A549 (cell line): ENCODE data around the gene NSD1. TPM values are rescaled to one million over a fixed set of nuclear protein-coding genes. Genes with fewer than 3 reads are reported as not detected.

Source experiments
- ATAC-seq, 2 experiments: fragments of 200-7000 bp in 1 of 2; fragments of >200 bp in 1 of 2; cut with Nextera tagmentation in 1 of 2; cut with Tn5 transposase in 1 of 2; 3 replicates each; pipeline versions ENCODE4 v1.8.0 to v1.9.1; 2018 to 2020; ENCODE audit warnings: mild to moderate bottlenecking in 1 of 2, moderate library complexity in 1 of 2
- CTCF ChIA-PET: fragments of 300-600 bp; sonication (Branson Sonifier 250); formaldehyde crosslinking; extraction: SDS; loops from one replicate; lab custom pipeline; 2021; ENCODE audit warnings: antibody characterized with exemption, inconsistent platforms; lab: Yijun Ruan, JAX
- POLR2A ChIA-PET: fragments of 350-600 bp; formaldehyde crosslinking; extraction: SDS; loops from one replicate; lab custom pipeline; 2021; ENCODE audit warnings: antibody characterized with exemption, inconsistent platforms; lab: Yijun Ruan, JAX
- DNase-seq, 2 experiments: peaks; one replicate each; pipeline versions ENCODE4 v3.0.0 to v3.0.0-alpha.2; 2011 to 2016; ENCODE audit warnings: low read depth in 1 of 2, low spot score in 1 of 2
- FAIRE-seq: peaks from 2 replicates; lab custom pipeline; 2011; peaks lifted over from hg19 to GRCh38; lab: Jason Lieb, UNC
- H3K27ac ChIP-seq, 2 experiments: fragments of >200 bp; sonication (Bioruptor Twin); formaldehyde crosslinking; 3 replicates each; pipeline ENCODE4 v1.5.1; 2016 to 2017
- H3K4me1 ChIP-seq: fragments of >200 bp; sonication (Bioruptor Twin); formaldehyde crosslinking; 3 replicates; pipeline ENCODE4 v1.6.1; 2016
- H3K4me2 ChIP-seq: fragments of >200 bp; sonication (Bioruptor Twin); formaldehyde crosslinking; 3 replicates; pipeline ENCODE4 v1.6.1; 2016
- H3K4me3 ChIP-seq: fragments of >200 bp; sonication (Bioruptor Twin); formaldehyde crosslinking; 3 replicates; pipeline ENCODE4 v1.5.1; 2016
- H3K9me3 ChIP-seq: fragments of >200 bp; sonication (Bioruptor Twin); formaldehyde crosslinking; 3 replicates; pipeline ENCODE4 v1.6.1; 2016
- CBX2 ChIP-seq: fragments of 200-600 bp; sonication (generic); IDR thresholded peaks from 2 replicates; pipeline ENCODE4 v1.6.1; 2016; ENCODE audit warnings: low read depth, mild to moderate bottlenecking, borderline replicate concordance
- CBX8 ChIP-seq: fragments of 200-600 bp; sonication (generic); IDR thresholded peaks from 2 replicates; pipeline ENCODE4 v1.6.1; 2016
- CHD2 ChIP-seq: fragments of 150-350 bp; IDR thresholded peaks from 2 replicates; pipeline ENCODE4 v1.6.1; 2014; ENCODE audit warnings: low read length; ENCODE audit not compliant: partially characterized antibody
- CHD4 ChIP-seq: fragments of 200-600 bp; sonication (generic); IDR thresholded peaks from 2 replicates; pipeline ENCODE4 v1.6.1; 2016; ENCODE audit warnings: antibody characterized with exemption, mild to moderate bottlenecking, borderline replicate concordance
- FOSL2 ChIP-seq, 2 experiments: fragments of 450-650 bp in 1 of 2; fragments of >200 bp in 1 of 2; sonication (Bioruptor Twin) in 1 of 2; formaldehyde crosslinking; IDR thresholded peaks; 2 replicates each; pipeline versions ENCODE4 v1.5.0 to v1.6.1; 2016 to 2020; ENCODE audit warnings: mild to moderate bottlenecking in 1 of 2, moderate library complexity in 1 of 2
- HOXA7 ChIP-seq: fragments of 250-450 bp; sonication (Bioruptor Pico); IDR thresholded peaks from 2 replicates; pipeline ENCODE4 v1.5.0; 2020; ENCODE audit warnings: mild to moderate bottlenecking, moderate library complexity
- HOXB5 ChIP-seq: fragments of 250-450 bp; sonication (Bioruptor Pico); IDR thresholded peaks from 2 replicates; pipeline ENCODE4 v1.5.0; 2020; ENCODE audit warnings: mild to moderate bottlenecking, moderate library complexity
- JUNB ChIP-seq: fragments of >200 bp; sonication (Bioruptor Twin); formaldehyde crosslinking; IDR thresholded peaks from 2 replicates; pipeline ENCODE4 v1.6.1; 2016
- NFE2L2 ChIP-seq: fragments of 150-350 bp; conservative IDR thresholded peaks from 2 replicates; pipeline ENCODE4 v1.6.1; 2014; ENCODE audit warnings: low read length
- NR3C1 ChIP-seq: fragments of >200 bp; sonication (Bioruptor Twin); formaldehyde crosslinking; IDR thresholded peaks from 3 replicates; pipeline ENCODE4 v1.6.1; 2017
- TP53 ChIP-seq: fragments of 250-450 bp; sonication (Bioruptor Pico); IDR thresholded peaks from 2 replicates; pipeline ENCODE4 v1.5.0; 2021; ENCODE audit warnings: mild to moderate bottlenecking, moderate library complexity
- WGBS: methylation state at CpG from one replicate; pipeline ENCODE4 v1.1.6; 2017; ENCODE audit errors: missing lambda C conversion rate; 5-methylcytosine and 5-hydroxymethylcytosine counted together
- polyA plus RNA-seq, 4 experiments: library from polyadenylated mRNA; depleted of rRNA in 3 of 4; stranded (reverse); fragments of >200 nt; fragmentation: RNase III in 1 of 4; extraction: RNeasy Plus Mini Kit Qiagen cat#74134 plus additional on column Dnase treatment in 1 of 4; gene quantifications; 2 replicates in 3 of 4; 3 replicates in 1 of 4; pipeline ENCODE4 v1.2.3, GENCODE V29; 2011 to 2017
- TF ChIP-seq, protein P1 (sequence below): fragments of 200-600 bp; sonication (generic); IDR thresholded peaks from 2 replicates; pipeline ENCODE4 v1.6.1; 2016; ENCODE audit warnings: antibody characterized with exemption, mild to moderate bottlenecking, moderate library complexity
- TF ChIP-seq, protein P2 (sequence below): fragments of >200 bp; sonication (Bioruptor Twin); formaldehyde crosslinking; IDR thresholded peaks from 2 replicates; pipeline ENCODE4 v1.6.1; 2016
- TF ChIP-seq, protein P3 (sequence below): fragments of 150-350 bp; IDR thresholded peaks from 2 replicates; pipeline ENCODE4 v1.6.1; 2014; ENCODE audit warnings: low read depth, mild to moderate bottlenecking, low read length
- TF ChIP-seq, protein P4 (sequence below): fragments of 450-650 bp; IDR thresholded peaks from 2 replicates; pipeline ENCODE4 v1.6.1; 2014; ENCODE audit warnings: antibody characterized with exemption

NSD1 gene
- polyA plus RNA-seq, 2 of the 4 experiments (the other 2 are of a cell fraction) = 16.3 to 38.2 TPM

DNA sequence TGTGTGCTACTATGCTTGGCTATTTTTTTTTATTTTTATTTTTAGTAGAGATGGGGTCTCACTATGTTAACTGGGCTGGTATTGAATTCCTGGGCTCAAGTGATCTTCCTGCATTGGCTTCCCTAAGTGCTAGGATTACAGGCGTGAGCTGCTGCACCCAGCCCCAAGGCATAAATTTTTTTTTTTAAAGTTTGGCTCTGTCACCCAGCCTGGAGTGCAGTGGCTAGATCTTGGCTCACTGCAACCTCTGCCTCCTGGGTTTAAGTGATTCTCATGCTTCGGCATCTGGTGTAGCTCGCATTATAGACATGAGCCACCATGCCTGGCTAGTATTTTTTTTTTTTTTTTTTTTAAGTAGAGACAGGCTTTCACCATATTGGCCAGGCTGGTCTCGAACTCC, 99.6 kb downstream of the NSD1 start:
- ATAC-seq (no peak; a peak in 2 of 6 replicates), DNase-seq (no peak), FAIRE-seq (no peak)
- CTCF ChIA-PET = interaction anchor here (1.0 to 1.1 kb wide), 2 partner anchors 84 to 118 kb away, joined by 3 to 5 read pairs; no protein-coding TSS in a partner anchor
- Histone ChIP-seq H3K4me3 (no peak overlapping the region), H3K4me1 (peaks cover 23% of the 10 kb centered on the region), H3K9me3 (no peaks in the 10 kb centered on the region), H3K27ac (no peak overlapping the region)
- no peak for TF ChIP-seq CHD4
- TF ChIP-seq CBX2 = no peak
- TF ChIP-seq HOXA7 (CRISPR knock-in tag) = no peak
- no peak for TF ChIP-seq CBX8
- TF ChIP-seq HOXB5 (CRISPR knock-in tag) = no peak
- TF ChIP-seq, protein P1, sequence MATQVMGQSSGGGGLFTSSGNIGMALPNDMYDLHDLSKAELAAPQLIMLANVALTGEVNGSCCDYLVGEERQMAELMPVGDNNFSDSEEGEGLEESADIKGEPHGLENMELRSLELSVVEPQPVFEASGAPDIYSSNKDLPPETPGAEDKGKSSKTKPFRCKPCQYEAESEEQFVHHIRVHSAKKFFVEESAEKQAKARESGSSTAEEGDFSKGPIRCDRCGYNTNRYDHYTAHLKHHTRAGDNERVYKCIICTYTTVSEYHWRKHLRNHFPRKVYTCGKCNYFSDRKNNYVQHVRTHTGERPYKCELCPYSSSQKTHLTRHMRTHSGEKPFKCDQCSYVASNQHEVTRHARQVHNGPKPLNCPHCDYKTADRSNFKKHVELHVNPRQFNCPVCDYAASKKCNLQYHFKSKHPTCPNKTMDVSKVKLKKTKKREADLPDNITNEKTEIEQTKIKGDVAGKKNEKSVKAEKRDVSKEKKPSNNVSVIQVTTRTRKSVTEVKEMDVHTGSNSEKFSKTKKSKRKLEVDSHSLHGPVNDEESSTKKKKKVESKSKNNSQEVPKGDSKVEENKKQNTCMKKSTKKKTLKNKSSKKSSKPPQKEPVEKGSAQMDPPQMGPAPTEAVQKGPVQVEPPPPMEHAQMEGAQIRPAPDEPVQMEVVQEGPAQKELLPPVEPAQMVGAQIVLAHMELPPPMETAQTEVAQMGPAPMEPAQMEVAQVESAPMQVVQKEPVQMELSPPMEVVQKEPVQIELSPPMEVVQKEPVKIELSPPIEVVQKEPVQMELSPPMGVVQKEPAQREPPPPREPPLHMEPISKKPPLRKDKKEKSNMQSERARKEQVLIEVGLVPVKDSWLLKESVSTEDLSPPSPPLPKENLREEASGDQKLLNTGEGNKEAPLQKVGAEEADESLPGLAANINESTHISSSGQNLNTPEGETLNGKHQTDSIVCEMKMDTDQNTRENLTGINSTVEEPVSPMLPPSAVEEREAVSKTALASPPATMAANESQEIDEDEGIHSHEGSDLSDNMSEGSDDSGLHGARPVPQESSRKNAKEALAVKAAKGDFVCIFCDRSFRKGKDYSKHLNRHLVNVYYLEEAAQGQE = no peak
- no peak for TF ChIP-seq CHD2
- TF ChIP-seq JUNB = no peak
- no peak for TF ChIP-seq NR3C1
- TF ChIP-seq, protein P2, sequence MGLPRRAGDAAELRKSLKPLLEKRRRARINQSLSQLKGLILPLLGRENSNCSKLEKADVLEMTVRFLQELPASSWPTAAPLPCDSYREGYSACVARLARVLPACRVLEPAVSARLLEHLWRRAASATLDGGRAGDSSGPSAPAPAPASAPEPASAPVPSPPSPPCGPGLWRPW = no peak
- TF ChIP-seq, all 56 proteins: peak for 0
- POLR2A ChIA-PET = no interaction called here
- H3K4me2 ChIP-seq = no peak overlapping the region
- WGBS = 93% methylated on average over 4 of the region's 4 CpGs

DNA sequence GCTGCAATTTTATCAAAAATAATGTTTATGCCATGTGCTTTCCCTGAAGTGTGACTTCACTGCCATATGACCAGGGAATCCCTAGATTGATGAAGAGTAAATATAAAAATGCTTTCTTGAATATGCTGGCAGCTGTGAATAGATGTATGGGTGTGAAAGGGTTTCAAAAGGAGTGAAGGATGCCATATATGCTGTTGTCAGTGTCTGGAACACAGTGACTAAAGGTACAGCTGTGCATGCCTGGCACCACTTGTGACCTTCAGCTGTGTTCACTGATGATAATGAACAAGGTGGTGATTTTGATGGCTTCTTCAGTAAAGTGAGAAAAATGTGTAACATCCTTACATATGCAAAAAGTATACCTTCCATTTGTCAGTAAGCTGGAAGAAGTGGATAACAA, 100.2 kb downstream of the NSD1 start:
- no peak for TF ChIP-seq TP53 (CRISPR knock-in tag)
- no peak for TF ChIP-seq HOXB5 (CRISPR knock-in tag)
- ATAC-seq (no peak), FAIRE-seq (no peak), DNase-seq (no peak)
- Histone ChIP-seq H3K4me3 (no peak overlapping the region), H3K4me2 (no peak overlapping the region), H3K27ac (no peak overlapping the region), H3K4me1 (peaks cover 23% of the 10 kb centered on the region), H3K9me3 (no peaks in the 10 kb centered on the region)
- ChIA-PET CTCF (interaction anchor here (1.0 to 1.3 kb wide), 3 partner anchors 83 to 122 kb away, joined by 3 to 5 read pairs (median 3); no protein-coding TSS in a partner anchor), POLR2A (no interaction called here)

DNA sequence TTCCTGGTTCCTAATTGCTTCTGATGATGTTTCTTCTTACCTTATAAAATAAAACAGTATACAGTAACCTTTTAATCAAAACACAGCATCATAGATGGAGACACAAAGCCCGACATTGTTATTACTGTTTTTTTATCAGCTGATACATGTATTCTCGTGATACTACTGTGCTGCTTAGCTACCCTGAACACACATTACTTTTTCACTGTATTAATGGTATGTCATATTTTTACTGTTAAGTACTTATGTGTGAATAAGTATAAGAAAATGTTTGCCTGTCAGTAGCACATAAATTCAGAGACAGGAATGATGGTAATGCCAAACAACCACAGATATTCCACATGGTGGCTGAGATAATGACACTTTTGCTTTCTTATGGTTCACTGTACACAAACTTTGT, 101.3 kb downstream of the NSD1 start:
- ChIA-PET CTCF (interaction anchor here (1.3 kb wide), 1 partner anchor 123 kb away, joined by 3 read pairs; no protein-coding TSS in a partner anchor), POLR2A (no interaction called here)
- 85% methylated on average over 2 of the region's 2 CpGs for WGBS
- FAIRE-seq (no peak), ATAC-seq (no peak), DNase-seq (no peak)
- no peak overlapping the region for H3K27ac ChIP-seq
- TF ChIP-seq, protein P3, sequence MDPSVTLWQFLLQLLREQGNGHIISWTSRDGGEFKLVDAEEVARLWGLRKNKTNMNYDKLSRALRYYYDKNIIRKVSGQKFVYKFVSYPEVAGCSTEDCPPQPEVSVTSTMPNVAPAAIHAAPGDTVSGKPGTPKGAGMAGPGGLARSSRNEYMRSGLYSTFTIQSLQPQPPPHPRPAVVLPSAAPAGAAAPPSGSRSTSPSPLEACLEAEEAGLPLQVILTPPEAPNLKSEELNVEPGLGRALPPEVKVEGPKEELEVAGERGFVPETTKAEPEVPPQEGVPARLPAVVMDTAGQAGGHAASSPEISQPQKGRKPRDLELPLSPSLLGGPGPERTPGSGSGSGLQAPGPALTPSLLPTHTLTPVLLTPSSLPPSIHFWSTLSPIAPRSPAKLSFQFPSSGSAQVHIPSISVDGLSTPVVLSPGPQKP = no peak
- no peak for TF ChIP-seq FOSL2 (IDR thresholded peaks at IDR 0.05)
- TF ChIP-seq FOSL2 (CRISPR knock-in tag; IDR thresholded peaks at IDR 0.05) = no peak
- TF ChIP-seq, protein P4, sequence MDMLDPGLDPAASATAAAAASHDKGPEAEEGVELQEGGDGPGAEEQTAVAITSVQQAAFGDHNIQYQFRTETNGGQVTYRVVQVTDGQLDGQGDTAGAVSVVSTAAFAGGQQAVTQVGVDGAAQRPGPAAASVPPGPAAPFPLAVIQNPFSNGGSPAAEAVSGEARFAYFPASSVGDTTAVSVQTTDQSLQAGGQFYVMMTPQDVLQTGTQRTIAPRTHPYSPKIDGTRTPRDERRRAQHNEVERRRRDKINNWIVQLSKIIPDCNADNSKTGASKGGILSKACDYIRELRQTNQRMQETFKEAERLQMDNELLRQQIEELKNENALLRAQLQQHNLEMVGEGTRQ = no peak
- no peak for TF ChIP-seq CBX8
- TF ChIP-seq JUNB = no peak
- TF ChIP-seq, protein P2 = no peak
- TF ChIP-seq NFE2L2 = no peak
- no peak overlapping the region for H3K4me2 ChIP-seq
- no peak overlapping the region for H3K4me3 ChIP-seq
- peaks cover 23% of the 10 kb centered on the region for H3K4me1 ChIP-seq
- H3K9me3 ChIP-seq = no peaks in the 10 kb centered on the region
